Kidney capillary endothelial cell (primary cell): ENCODE results near the gene ANXA9.

Experiments used
- DNase-seq: peaks from one replicate; pipeline ENCODE4 v3.0.0-alpha.2; 2018; ENCODE audit warnings: low spot score

ANXA9 gene

GRCh38 chr1:150974580-150975478 lies 7.3 kb upstream of the ANXA9 start, which contains the start of gene CERS2:
Gene CERS2 (minus strand): TSS chr1:150974835. CDS start chr1:150969090, 5,745 bp downstream.
- DNase-seq, result peak; percentile 67

GRCh38 chr1:150976401-150976821 lies 5.7 kb upstream of the ANXA9 start:
- DNase-seq, result no peak

GRCh38 chr1:150976879-150977694 lies 5.0 kb upstream of the ANXA9 start:
- peak; percentile 73 for DNase-seq

GRCh38 chr1:150979092-150980056 lies 2.7 kb upstream of the ANXA9 start:
- DNase-seq, result peak; percentile 78

- DNase-seq, result no peak
These were observed 801 bp upstream of the ANXA9 start for GRCh38 chr1:150981177-150981804.

- no peak for DNase-seq
These were observed 3.2 kb downstream of the ANXA9 start for GRCh38 chr1:150985179-150985825.

- DNase-seq, result no peak
These were observed 5.8 kb downstream of the ANXA9 start for GRCh38 chr1:150987924-150988323.

- no peak for DNase-seq
These were observed 10.5 kb downstream of the ANXA9 start for GRCh38 chr1:150992626-150993025.

- DNase-seq, result no peak
These were observed 12.2 kb downstream of the ANXA9 start for GRCh38 chr1:150994248-150994647.

- no peak for DNase-seq
These were observed 13.4 kb downstream of the ANXA9 start for GRCh38 chr1:150995460-150995859.

- no peak for DNase-seq
These were observed 13.8 kb downstream of the ANXA9 start for GRCh38 chr1:150995896-150996295.

- no peak for DNase-seq
These were observed 15.2 kb downstream of the ANXA9 start for GRCh38 chr1:150997126-150997872.

- no peak for DNase-seq
These were observed 15.9 kb downstream of the ANXA9 start for GRCh38 chr1:150997949-150998348.

GRCh38 chr1:150999051-150999674 lies 17.1 kb downstream of the ANXA9 start:
- no peak for DNase-seq

GRCh38 chr1:150999926-151000325 lies 17.8 kb downstream of the ANXA9 start:
- DNase-seq, result no peak

GRCh38 chr1:151000408-151000807 lies 18.3 kb downstream of the ANXA9 start:
- no peak for DNase-seq

GRCh38 chr1:151001602-151002001 lies 19.5 kb downstream of the ANXA9 start:
- no peak for DNase-seq

GRCh38 chr1:151002051-151002450 lies 20.0 kb downstream of the ANXA9 start:
- DNase-seq, result no peak

- DNase-seq, result no peak
These were observed 20.5 kb downstream of the ANXA9 start for GRCh38 chr1:151002611-151003010.
